LNCaP clone FGC (cell line): ENCODE measurements around the gene SEMA3B.
"Not testable (repeated sequence)": the region's sequence is repeated elsewhere in the genome, so short reads cannot be mapped to it uniquely, and the experiment has no call there.

Experiments
- DNase-seq: peaks from one replicate; pipeline ENCODE4 v3.0.0-alpha.2; 2011; ENCODE audit warnings: low read depth
- H3K4me3 ChIP-seq: 2 replicates; pipeline ENCODE4 v1.5.1; 2011; ENCODE audit warnings: mild to moderate bottlenecking, low read depth, low read length, control low read depth
- TF ChIP-seq, protein P1 (sequence below): IDR thresholded peaks from 2 replicates; pipeline ENCODE4 v1.5.1; 2012; ENCODE audit warnings: mild to moderate bottlenecking; ENCODE audit not compliant: control insufficient read depth, insufficient read depth; ENCODE audit errors: extremely low read depth

Gene SEMA3B

DNA sequence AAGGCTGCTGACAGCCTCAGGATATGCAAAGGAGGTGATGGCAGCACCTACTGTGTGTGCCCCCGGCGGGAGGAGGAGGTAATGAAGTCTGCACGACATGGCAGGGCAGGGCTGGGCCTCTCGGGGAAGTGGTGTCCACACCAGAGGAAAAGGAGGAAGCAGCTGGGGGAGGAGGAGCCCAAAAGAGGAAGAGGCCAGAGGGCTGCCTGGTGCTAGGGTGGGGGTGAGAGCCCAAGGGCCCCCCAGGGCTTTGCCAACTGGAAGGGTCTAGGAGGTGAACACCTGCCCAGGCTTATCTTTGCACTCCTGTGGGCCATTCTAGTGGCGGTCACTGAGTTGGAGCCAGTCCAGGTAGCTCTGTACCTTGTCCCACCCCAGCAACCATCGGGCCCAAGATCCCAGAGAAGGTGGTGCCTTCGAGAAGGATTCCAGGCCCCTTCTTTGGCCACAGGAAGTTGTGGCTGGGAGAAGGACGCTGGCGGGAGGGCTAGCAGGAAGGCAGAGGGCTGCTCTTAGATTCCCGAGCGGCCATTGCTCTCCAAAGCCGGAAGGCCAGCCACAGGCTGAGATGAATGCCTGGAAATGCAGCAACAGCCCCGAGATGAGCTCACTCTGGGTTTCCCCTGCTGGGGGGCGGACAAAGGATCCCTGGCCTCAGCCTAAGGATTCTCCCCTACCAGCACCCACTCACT lies 25.9 kb upstream of the SEMA3B start:
- DNase-seq: no peak
- no peak overlapping the region for H3K4me3 ChIP-seq
- TF ChIP-seq, protein P1, sequence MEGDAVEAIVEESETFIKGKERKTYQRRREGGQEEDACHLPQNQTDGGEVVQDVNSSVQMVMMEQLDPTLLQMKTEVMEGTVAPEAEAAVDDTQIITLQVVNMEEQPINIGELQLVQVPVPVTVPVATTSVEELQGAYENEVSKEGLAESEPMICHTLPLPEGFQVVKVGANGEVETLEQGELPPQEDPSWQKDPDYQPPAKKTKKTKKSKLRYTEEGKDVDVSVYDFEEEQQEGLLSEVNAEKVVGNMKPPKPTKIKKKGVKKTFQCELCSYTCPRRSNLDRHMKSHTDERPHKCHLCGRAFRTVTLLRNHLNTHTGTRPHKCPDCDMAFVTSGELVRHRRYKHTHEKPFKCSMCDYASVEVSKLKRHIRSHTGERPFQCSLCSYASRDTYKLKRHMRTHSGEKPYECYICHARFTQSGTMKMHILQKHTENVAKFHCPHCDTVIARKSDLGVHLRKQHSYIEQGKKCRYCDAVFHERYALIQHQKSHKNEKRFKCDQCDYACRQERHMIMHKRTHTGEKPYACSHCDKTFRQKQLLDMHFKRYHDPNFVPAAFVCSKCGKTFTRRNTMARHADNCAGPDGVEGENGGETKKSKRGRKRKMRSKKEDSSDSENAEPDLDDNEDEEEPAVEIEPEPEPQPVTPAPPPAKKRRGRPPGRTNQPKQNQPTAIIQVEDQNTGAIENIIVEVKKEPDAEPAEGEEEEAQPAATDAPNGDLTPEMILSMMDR: no peak

DNA sequence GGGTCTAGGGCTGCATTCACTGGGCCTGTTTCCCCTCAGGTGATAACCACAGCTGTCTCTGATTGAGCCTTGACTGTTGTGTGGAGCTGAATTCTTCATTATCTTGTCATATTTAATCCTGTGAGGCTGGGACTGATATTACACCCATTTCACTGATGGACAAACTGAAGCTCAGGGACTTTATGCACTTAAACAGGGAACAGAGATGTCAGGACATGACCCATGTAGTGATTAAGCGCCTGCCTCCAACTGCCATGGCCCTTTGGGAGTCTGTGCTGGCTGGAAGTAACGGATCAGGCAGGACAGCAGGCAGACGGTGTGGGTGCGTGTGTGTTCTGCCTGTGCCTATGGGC lies 25.4 kb upstream of the SEMA3B start:
- DNase-seq: no peak
- TF ChIP-seq, protein P1: no peak
- H3K4me3 ChIP-seq: no peak overlapping the region

DNA sequence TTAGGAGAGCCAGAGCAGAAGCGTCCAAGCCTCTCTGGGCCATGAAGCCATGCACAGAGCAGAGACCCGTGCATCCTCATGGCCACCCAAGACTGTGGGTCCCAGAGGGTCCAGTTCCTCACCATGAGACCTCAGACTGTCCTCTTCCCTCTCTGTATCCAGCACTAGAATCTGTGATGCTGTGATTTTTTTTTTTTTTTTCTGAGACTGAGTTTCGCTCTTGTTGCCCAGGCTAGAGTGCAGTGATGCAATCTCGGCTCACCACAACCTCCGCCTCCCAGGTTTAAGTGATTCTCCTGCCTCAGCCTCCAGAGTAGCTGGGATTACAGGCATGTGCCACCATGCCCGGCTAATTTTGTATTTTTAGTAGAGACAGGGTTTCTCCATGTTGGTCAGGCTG lies 24.1 kb upstream of the SEMA3B start:
- DNase-seq: not testable (repeated sequence)

DNA sequence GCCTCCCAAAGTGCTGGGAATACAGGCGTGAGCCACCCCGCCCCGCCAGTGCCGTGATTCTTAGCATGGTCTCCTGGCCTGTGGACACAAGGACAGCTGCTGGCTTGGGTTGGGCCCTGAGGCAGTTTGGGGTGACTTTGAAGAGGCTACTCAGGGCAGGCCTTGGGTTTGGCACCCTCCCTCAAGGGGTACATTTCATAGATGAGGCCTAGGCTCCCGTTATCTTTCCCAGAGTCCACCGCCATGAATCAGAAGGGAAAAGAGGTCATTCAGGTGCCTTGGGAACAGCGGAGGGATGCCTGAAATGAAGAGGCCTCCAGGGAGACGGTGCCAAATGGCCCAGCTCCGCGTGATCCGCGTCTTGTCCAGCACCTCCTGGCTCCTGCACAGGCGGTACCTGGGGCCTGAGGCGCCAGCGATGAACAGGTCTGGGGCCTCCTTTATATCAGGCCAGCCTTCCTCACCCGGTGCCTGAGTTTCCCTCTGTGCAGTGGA lies 23.6 kb upstream of the SEMA3B start:
- DNase-seq: no peak
- no peak overlapping the region for H3K4me3 ChIP-seq
- TF ChIP-seq, protein P1: no peak

More for the DNA sequence above, 24.1 kb upstream of the SEMA3B start:
- H3K4me3 ChIP-seq: not testable (repeated sequence)

DNA sequence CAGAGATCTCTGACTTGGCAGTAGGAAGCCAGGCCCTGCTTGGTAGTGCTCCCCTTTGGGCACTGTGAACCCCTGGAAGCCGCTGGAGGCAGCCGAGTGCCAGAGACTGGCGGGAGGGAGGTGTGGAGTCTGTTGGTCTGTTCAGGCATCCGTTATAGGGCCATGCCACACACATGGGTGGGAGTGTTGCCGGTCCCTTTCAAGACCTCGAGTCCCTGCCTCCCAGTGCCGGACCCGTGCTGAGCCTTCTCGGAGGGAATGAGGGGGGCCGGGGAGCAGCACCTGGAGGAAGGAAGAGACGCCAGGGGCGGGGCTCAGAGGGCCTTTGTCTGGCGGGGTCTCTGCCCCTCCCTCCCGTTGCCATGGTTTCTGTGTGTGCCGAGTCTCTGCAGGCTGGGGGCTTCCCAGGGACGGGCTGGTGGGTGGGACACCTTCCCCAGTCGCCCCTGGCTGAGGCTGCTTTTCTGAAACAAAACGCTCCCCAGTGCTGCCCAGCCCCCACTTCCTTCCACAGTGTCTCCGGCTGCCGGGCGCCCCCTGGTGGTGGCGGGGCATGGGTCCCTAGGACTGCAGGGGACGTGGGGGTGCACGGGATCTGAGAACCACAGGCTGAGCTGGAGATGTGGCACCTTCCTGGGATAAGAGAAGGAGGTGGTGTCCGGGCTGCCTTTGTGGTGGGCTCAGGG lies 23.0 kb upstream of the SEMA3B start:
- TF ChIP-seq, protein P1: peak; percentile 96
- H3K4me3 ChIP-seq: peak overlapping the region; percentile 33; the same call in 1 of the 2 replicates
- peak; percentile 8 for DNase-seq

DNA sequence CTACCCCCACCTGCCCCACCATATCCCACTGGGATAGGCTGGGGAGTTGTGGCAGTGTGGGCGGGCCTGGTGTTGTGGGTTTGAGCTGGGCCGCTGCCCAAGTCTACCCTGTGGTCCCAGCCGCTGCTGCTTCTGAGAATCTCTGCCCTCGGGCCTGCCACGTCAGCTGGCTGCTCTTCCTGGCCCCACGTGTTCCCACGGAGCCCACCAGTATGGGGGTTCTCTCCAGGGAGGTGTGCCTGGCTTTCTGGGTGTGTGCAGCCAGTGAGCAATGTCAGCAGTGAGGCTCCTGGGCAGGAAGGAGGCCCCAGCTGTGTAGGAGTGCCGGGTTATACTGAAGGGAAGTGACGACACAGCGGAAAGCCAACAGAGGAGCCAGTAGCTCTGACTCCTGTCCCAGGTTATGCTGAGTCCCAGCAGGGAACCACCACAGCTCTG lies 22.4 kb upstream of the SEMA3B start:
- TF ChIP-seq, protein P1: no peak
- H3K4me3 ChIP-seq: no peak overlapping the region
- DNase-seq: no peak

DNA sequence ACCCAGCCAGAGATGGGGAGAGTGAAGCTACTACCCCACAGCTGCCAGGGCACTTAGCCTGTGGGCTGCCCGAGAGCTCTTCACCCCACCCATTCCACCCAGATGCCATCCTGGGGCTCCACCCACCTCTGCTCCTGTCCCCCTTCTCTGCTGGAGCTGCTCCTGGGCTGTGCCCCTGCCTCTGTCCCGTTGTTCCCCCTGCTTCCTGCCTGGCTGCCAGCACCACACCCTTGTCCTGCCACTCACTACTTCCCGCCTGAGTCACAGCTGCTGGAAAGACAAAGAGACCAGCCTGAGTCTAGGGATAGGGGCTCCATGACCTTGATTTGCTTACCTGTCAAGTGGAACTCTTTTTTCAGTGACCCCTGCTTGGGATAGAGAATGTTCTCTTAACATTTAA lies 20.6 kb upstream of the SEMA3B start:
- DNase-seq: no peak
- H3K4me3 ChIP-seq: no peak overlapping the region
- TF ChIP-seq, protein P1: no peak
